Right atrium auricular region (tissue), 2 donors: Measurements from ENCODE around the gene NEDD8. TPM values are rescaled to one million over a fixed set of nuclear protein-coding genes. Genes with fewer than 3 reads are reported as not detected.

Experiments
- DNase-seq: peaks from one replicate; pipeline ENCODE4 v3.0.0-alpha.2; 2019; ENCODE audit warnings: low spot score
- H3K27ac ChIP-seq, 2 donors: fragments of 200-600 bp; sonication (generic); 1 replicate in 1 of 2; 2 replicates in 1 of 2; pipeline ENCODE4 v1.5.1; 2016 to 2019
- H3K27me3 ChIP-seq, 2 donors: fragments of 200-600 bp; sonication (generic); one replicate each; pipeline versions ENCODE4 v1.5.1 to v1.6.0; 2017 to 2019
- H3K36me3 ChIP-seq: fragments of 200-600 bp; sonication (generic); one replicate; pipeline ENCODE4 v1.5.1; 2016
- H3K4me1 ChIP-seq, 2 donors: fragments of 200-600 bp; sonication (generic); one replicate each; pipeline versions ENCODE4 v1.5.1 to v1.6.0; 2017 to 2019
- H3K4me3 ChIP-seq, 2 donors: fragments of 200-600 bp; sonication (generic); 1 replicate in 1 of 2; 2 replicates in 1 of 2; pipeline ENCODE4 v1.5.1; 2017 to 2019; ENCODE audit warnings: mild to moderate bottlenecking in 1 of 2, moderate library complexity in 1 of 2
- H3K9me3 ChIP-seq, 2 donors: fragments of 200-600 bp; sonication (generic); one replicate each; pipeline ENCODE4 v1.5.1; 2019
- total RNA-seq, 2 donors: library from RNA; depleted of rRNA; stranded (reverse); fragments of >200 nt; gene quantifications; one replicate each; pipeline ENCODE4 v1.1.0, GENCODE V29; 2016
- TF ChIP-seq, protein P1 (sequence below), 2 donors: fragments of 200-600 bp; sonication (generic); IDR thresholded peaks; one replicate each; pipeline ENCODE4 v1.5.1; 2019; ENCODE audit warnings: antibody characterized with exemption in 2 of 2

The NEDD8 gene
- total RNA-seq, 2 donors from 2014 or later: 184 to 206 TPM

DNA sequence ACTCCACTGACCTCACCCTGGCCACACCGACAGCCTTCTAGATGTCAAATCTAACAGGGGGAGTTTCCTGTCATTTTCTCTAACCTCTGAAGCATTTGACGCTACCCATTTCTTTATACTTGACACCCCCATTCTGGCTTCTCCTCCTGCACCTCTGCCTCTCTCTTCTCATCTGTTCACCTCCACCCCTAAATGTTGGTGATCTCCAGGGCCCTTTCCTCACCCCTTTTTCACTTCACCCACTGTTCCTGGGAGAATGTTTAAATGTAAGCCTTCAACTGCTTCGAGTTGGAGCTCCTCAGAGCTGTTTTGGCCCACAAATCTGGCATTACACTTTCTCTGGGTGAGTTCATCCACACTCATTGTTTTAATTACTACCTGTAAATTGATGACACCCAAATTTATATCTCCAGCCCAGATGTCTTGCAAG lies 39.7 kb upstream of the NEDD8 start:
- TF ChIP-seq, protein P1, sequence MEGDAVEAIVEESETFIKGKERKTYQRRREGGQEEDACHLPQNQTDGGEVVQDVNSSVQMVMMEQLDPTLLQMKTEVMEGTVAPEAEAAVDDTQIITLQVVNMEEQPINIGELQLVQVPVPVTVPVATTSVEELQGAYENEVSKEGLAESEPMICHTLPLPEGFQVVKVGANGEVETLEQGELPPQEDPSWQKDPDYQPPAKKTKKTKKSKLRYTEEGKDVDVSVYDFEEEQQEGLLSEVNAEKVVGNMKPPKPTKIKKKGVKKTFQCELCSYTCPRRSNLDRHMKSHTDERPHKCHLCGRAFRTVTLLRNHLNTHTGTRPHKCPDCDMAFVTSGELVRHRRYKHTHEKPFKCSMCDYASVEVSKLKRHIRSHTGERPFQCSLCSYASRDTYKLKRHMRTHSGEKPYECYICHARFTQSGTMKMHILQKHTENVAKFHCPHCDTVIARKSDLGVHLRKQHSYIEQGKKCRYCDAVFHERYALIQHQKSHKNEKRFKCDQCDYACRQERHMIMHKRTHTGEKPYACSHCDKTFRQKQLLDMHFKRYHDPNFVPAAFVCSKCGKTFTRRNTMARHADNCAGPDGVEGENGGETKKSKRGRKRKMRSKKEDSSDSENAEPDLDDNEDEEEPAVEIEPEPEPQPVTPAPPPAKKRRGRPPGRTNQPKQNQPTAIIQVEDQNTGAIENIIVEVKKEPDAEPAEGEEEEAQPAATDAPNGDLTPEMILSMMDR (IDR thresholded peaks at IDR 0.05): no peak
- Histone ChIP-seq H3K9me3 (no peaks in the 10 kb centered on the region), H3K27ac (peak overlapping the region; percentile 92 to 95), H3K4me1 (peaks cover 0 to 11% of the 10 kb centered on the region in 2 donors), H3K36me3 (peaks cover 6% of the 10 kb centered on the region), H3K4me3 (peak overlapping the region; percentile 69 to 97), H3K27me3 (no peaks in the 10 kb centered on the region)
- DNase-seq: no peak

DNA sequence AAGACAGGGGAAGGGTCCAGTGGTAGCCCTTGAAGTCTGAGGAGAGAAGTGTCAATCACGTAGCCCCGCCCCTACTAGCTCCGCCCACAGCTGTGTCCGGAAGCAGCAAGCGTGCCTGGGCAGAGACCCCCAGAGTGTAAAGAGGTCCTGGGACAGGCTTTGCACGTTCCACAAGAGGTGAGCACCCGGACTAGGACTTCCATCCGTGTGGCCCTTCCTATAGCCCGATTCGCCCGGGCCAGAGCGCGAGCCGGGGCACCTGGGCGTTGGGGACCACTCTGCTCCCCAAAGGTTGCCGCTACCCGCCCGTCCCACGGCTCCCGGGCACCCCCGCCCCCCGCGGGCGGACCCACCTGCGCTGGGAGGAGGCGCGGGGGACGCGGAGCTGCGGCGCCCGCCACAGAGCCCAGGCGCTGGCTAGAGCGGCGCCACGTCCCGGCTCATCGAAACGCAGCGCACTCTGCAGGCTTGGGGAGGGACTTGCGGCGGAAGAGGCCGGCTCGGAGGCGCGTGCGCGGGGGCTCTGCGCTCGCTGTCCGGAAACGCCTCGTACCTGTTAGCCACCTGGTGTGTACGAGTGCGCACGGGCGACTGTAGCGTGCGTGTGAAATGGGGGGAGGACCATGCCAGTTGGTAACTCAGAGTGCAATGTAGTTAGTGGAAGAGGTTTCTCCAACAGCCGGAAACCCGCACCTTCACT lies 39.1 kb upstream of the NEDD8 start, which contains the start of gene RABGGTA:
TSS of gene RABGGTA (minus strand) at position 464 of the 700 bp plus-strand sequence. CDS start 482 bp downstream, outside the sequence.
- Histone ChIP-seq H3K36me3 (peaks cover 9% of the 10 kb centered on the region), H3K27ac (peak within 1 kb of the TSS; percentile 92 to 95), H3K4me3 (peak within 1 kb of the TSS; percentile 69 to 97), H3K9me3 (no peaks in the 10 kb centered on the region), H3K4me1 (peaks cover 0 to 11% of the 10 kb centered on the region in 2 donors), H3K27me3 (no peaks in the 10 kb centered on the region)
- TF ChIP-seq, protein P1 (IDR thresholded peaks at IDR 0.05): peak; percentile 76 to 87
- DNase-seq: peak; percentile 73

- Histone ChIP-seq H3K27ac (peak overlapping the region; percentile 92 to 95), H3K36me3 (peaks cover 9% of the 10 kb centered on the region), H3K27me3 (no peaks in the 10 kb centered on the region), H3K4me3 (peak overlapping the region; percentile 69 to 97), H3K9me3 (no peaks in the 10 kb centered on the region), H3K4me1 (peaks cover 0 to 11% of the 10 kb centered on the region in 2 donors)
- TF ChIP-seq, protein P1 (IDR thresholded peaks at IDR 0.05): no peak
- DNase-seq: no peak
Observed at GRCh38 chr14:24270537-24271133, 38.5 kb upstream of the NEDD8 start.

GRCh38 chr14:24269910-24270536 lies 37.9 kb upstream of the NEDD8 start:
- Histone ChIP-seq H3K27ac (no peak overlapping the region), H3K4me3 (no peak overlapping the region), H3K36me3 (peaks cover 9% of the 10 kb centered on the region), H3K4me1 (peaks cover 0 to 11% of the 10 kb centered on the region in 2 donors), H3K27me3 (no peaks in the 10 kb centered on the region), H3K9me3 (no peaks in the 10 kb centered on the region)
- TF ChIP-seq, protein P1 (IDR thresholded peaks at IDR 0.05): no peak
- DNase-seq: no peak

DNA sequence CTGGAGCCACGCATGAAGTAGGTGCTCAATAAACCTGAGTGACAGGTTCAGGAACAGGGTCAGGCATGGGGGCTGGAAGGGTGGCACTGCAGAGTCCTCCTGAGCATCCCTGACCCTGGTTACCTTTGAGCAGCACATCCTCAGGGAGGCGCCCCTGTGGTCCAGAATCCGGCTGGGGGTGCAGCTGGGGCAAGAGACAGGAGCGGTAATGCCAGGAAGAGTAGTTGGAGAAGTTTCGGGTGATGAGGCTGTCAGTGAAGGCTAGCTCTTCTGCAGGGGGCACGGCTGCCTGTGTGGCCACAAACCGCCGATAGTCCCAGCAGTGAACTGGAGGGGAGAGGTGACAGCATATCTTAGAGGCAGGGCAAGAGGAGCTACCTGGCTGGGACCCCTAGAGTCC lies 37.2 kb upstream of the NEDD8 start:
- TF ChIP-seq, protein P1 (IDR thresholded peaks at IDR 0.05): no peak
- no peak overlapping the region for H3K27ac ChIP-seq
- peaks cover 9% of the 10 kb centered on the region for H3K36me3 ChIP-seq
- no peak overlapping the region for H3K4me3 ChIP-seq
- no peak for DNase-seq
- no peaks in the 10 kb centered on the region for H3K27me3 ChIP-seq
- peaks cover 0 to 11% of the 10 kb centered on the region in 2 donors for H3K4me1 ChIP-seq
- no peaks in the 10 kb centered on the region for H3K9me3 ChIP-seq
